Ishikawa (cell line): Measurements from ENCODE around the gene POLR2E.
A peak's percentile ranks its signal among the peaks of the same experiment; 100 is the strongest.

ENCODE experiments used
- CREB1 ChIP-seq: IDR thresholded peaks from 2 replicates; pipeline ENCODE4 v1.6.1; 2012; ENCODE audit warnings: low read depth
- EGR1 ChIP-seq: IDR thresholded peaks from 2 replicates; pipeline ENCODE4 v1.6.1; 2012
- EP300 ChIP-seq: IDR thresholded peaks from 2 replicates; pipeline ENCODE4 v1.6.1; 2012; ENCODE audit warnings: borderline replicate concordance
- FOXM1 ChIP-seq: IDR thresholded peaks from 2 replicates; pipeline ENCODE4 v1.6.1; 2012; ENCODE audit warnings: low read depth, borderline replicate concordance
- MAX ChIP-seq: IDR thresholded peaks from 2 replicates; pipeline ENCODE4 v1.6.1; 2012
- NFIC ChIP-seq: IDR thresholded peaks from 2 replicates; pipeline ENCODE4 v1.6.1; 2012
- RAD21 ChIP-seq: IDR thresholded peaks from 2 replicates; pipeline ENCODE4 v1.6.1; 2012; ENCODE audit warnings: low read depth
- TAF1 ChIP-seq: IDR thresholded peaks from 2 replicates; pipeline ENCODE4 v1.6.1; 2012; ENCODE audit warnings: low read depth, mild to moderate bottlenecking
- TCF12 ChIP-seq: IDR thresholded peaks from 2 replicates; pipeline ENCODE4 v1.6.1; 2012; ENCODE audit warnings: low read depth
- TEAD4 ChIP-seq: IDR thresholded peaks from 2 replicates; pipeline ENCODE4 v1.6.1; 2012
- USF1 ChIP-seq: IDR thresholded peaks from 2 replicates; pipeline ENCODE4 v1.6.1; 2012
- YY1 ChIP-seq: IDR thresholded peaks from 2 replicates; pipeline ENCODE4 v1.6.1; 2012; ENCODE audit warnings: low read depth
- ZBTB7A ChIP-seq: IDR thresholded peaks from 2 replicates; pipeline ENCODE4 v1.6.1; 2012; ENCODE audit warnings: low read depth
- TF ChIP-seq, protein P1 (sequence below): IDR thresholded peaks from 2 replicates; pipeline ENCODE4 v1.6.1; 2012; ENCODE audit warnings: low read depth, mild to moderate bottlenecking

POLR2E gene

DNA sequence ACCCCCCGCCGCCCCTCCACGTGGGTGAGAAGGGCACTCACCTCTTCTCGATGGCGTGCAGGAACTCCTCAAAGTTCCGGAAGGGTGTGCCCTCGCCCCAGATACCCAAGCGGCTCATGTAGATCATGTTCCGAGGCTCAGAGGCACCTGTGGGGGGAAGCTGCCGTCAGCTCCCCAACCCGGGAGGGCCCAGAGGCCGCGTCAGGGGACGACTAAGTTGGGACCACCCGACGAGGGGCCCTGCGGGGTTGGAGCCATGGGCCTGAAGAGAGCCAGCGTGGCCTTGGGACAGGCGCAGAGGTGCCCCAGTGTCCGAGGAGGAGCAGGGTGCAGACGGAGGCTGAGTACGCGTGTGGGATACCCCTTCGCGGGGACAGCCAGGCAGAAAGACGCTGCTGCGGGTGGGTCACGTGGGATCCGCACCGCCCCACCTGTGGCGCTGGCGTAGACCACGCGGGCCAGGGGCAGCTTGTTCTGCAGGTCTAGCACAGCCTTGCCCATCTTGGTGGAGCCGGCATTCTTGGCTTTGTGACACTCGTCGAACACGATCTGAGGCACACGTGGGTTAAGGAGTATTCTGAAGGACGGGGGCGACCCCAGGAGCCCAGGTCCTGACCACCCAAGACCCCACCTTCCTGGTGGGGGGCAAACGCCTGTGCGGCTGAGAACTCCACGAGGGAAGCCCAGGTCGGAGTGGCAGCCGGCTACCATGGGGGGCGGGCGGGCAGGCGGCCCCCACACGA lies 24.5 kb upstream of the POLR2E start:
- TF ChIP-seq, protein P1, sequence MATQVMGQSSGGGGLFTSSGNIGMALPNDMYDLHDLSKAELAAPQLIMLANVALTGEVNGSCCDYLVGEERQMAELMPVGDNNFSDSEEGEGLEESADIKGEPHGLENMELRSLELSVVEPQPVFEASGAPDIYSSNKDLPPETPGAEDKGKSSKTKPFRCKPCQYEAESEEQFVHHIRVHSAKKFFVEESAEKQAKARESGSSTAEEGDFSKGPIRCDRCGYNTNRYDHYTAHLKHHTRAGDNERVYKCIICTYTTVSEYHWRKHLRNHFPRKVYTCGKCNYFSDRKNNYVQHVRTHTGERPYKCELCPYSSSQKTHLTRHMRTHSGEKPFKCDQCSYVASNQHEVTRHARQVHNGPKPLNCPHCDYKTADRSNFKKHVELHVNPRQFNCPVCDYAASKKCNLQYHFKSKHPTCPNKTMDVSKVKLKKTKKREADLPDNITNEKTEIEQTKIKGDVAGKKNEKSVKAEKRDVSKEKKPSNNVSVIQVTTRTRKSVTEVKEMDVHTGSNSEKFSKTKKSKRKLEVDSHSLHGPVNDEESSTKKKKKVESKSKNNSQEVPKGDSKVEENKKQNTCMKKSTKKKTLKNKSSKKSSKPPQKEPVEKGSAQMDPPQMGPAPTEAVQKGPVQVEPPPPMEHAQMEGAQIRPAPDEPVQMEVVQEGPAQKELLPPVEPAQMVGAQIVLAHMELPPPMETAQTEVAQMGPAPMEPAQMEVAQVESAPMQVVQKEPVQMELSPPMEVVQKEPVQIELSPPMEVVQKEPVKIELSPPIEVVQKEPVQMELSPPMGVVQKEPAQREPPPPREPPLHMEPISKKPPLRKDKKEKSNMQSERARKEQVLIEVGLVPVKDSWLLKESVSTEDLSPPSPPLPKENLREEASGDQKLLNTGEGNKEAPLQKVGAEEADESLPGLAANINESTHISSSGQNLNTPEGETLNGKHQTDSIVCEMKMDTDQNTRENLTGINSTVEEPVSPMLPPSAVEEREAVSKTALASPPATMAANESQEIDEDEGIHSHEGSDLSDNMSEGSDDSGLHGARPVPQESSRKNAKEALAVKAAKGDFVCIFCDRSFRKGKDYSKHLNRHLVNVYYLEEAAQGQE: no peak
- TF ChIP-seq TEAD4 (no peak), TAF1 (no peak), MAX (no peak), ZBTB7A (no peak), USF1 (no peak), EGR1 (no peak), TCF12 (no peak), EP300 (no peak), YY1 (no peak), FOXM1 (no peak)

DNA sequence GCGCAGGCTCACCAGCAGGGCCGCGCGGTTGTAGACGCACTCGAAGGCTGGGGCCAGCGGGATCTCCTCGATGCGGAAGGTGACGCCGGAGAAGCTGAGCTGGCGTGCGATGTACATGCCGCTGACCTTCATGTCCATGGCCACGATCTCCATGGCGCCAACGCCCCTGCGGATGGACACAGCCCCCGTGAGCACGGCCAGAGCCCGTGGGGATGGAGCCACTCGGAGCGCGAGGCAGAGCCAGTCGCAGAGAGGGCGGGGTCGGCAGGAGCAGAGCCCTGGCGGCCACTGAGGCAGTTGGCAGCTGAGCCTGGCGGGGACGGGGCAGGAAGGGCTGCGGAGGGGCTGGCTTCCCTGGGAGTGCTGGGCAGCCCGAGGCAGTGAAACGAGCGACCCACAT lies 23.8 kb upstream of the POLR2E start:
- TF ChIP-seq EP300 (no peak), TEAD4 (no peak)

DNA sequence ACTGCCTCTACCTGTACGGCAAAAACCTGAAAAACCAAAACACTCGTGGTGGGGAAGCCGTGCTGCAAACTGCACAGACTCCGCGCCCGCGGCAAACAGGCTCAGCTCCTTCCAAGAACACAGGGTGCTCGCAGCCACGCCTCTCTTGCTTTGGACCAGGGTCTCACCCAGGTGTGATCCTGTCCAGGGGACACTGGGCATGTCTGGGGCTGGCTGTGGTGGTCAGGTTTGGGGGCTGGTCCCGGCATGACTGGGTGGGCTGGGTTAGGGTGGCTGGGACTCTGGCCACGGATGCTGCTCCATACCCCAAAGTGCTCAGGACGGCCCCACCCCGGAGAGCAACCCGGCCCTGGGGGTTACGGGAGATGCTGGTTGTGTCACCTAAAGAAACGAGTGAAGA lies 22.5 kb upstream of the POLR2E start:
- TF ChIP-seq EP300: no peak
- TF ChIP-seq TCF12: no peak
- no peak for TF ChIP-seq TEAD4
- TF ChIP-seq USF1: no peak
- no peak for TF ChIP-seq NFIC
- no peak for TF ChIP-seq RAD21
- TF ChIP-seq FOXM1: no peak
- TF ChIP-seq TAF1: no peak
- no peak for TF ChIP-seq EGR1

- no peak for TF ChIP-seq EGR1
- no peak for TF ChIP-seq TEAD4
- TF ChIP-seq, protein P1: no peak
- 0 out of 2 replicates have a peak, but pooled peaks have one; percentile 11 for TF ChIP-seq ZBTB7A
- TF ChIP-seq CREB1: no peak
- TF ChIP-seq MAX: no peak
Observed at GRCh38 chr19:1116726-1117581, 21.8 kb upstream of the POLR2E start.

DNA sequence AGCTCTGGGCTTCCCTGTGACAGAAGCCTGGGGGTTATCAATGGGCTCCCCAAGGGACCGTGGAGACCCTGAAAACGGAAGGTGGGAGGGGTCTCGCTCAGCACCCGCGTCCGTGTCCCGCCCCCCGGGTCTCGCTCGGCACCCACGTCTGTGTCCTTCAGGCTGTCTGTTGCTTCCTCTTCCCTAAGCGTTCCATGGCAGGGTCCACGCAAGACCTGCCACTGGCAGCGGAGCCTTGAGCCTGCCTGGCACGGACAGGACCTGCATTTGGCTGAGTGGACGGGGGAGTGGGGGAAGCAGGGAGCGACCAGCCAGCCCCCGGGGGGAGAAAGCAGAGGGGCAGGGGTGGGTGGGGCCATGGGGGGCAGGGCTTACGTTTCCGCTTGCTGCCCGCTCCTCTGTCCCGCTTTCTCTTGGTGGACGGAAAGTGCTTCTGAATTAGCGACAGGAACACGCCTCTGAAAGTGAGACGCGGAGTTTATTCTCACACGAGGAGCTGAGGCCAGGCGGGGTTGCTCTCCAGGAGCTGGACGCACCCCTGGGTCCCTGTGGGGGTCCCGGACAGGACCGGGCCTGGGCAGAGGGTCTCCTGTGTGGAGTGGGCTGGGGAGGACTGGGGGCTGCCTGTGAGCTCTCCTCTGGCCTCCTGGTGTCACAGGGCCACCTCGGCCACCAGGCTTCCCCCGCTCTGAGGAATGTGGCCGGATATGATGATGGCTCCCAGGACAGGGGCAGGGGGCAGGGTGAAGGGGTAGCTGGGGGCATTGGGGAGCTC lies 20.7 kb upstream of the POLR2E start:
- TF ChIP-seq TCF12 (no peak), TAF1 (no peak), EP300 (no peak), ZBTB7A (no peak), MAX (no peak), TEAD4 (no peak), USF1 (no peak), RAD21 (no peak)
